HL-60 (cell line): ENCODE results near the gene TOX3.

ENCODE experiments used
- GABPA ChIP-seq: IDR thresholded peaks from 2 replicates; pipeline ENCODE4 v1.6.1; 2012; ENCODE audit warnings: low read depth
- POLR2AphosphoS5 ChIP-seq: IDR thresholded peaks from 2 replicates; pipeline ENCODE4 v1.6.1; 2012; ENCODE audit warnings: low read depth
- SPI1 ChIP-seq: IDR thresholded peaks from 2 replicates; pipeline ENCODE4 v1.6.1; 2012; ENCODE audit warnings: low read depth, mild to moderate bottlenecking, borderline replicate concordance
- TF ChIP-seq, protein P1 (sequence below): IDR thresholded peaks from one replicate; pipeline ENCODE4 v1.5.1; 2011; ENCODE audit warnings: low read length, control low read depth, inconsistent platforms; ENCODE audit not compliant: insufficient read depth
- TF ChIP-seq, protein P2 (sequence below): IDR thresholded peaks from 2 replicates; pipeline ENCODE4 v1.6.1; 2012; ENCODE audit warnings: low read depth; ENCODE audit not compliant: insufficient replicate concordance

DNA sequence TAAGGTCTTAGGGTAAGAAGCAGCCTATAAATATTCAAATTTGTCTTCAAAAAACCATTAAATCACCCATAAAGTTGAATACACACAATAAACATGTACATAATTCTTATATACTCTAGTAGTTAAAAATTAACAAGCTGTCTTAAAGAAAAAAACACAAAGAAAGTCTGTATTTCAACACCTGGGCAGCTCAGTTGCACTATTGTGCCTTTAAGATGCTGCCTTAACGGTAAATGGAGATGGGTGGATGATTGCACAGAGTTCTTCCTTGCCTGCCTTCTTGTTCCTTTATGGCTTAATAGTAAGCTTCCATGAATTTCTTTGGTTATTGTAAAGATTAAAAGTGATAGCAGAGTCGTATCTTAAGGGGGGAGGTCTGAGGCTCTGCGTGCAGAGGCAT lies 105.1 kb downstream of the TOX3 start:
- TF ChIP-seq, protein P1, sequence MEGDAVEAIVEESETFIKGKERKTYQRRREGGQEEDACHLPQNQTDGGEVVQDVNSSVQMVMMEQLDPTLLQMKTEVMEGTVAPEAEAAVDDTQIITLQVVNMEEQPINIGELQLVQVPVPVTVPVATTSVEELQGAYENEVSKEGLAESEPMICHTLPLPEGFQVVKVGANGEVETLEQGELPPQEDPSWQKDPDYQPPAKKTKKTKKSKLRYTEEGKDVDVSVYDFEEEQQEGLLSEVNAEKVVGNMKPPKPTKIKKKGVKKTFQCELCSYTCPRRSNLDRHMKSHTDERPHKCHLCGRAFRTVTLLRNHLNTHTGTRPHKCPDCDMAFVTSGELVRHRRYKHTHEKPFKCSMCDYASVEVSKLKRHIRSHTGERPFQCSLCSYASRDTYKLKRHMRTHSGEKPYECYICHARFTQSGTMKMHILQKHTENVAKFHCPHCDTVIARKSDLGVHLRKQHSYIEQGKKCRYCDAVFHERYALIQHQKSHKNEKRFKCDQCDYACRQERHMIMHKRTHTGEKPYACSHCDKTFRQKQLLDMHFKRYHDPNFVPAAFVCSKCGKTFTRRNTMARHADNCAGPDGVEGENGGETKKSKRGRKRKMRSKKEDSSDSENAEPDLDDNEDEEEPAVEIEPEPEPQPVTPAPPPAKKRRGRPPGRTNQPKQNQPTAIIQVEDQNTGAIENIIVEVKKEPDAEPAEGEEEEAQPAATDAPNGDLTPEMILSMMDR: no peak
- TF ChIP-seq, protein P2, sequence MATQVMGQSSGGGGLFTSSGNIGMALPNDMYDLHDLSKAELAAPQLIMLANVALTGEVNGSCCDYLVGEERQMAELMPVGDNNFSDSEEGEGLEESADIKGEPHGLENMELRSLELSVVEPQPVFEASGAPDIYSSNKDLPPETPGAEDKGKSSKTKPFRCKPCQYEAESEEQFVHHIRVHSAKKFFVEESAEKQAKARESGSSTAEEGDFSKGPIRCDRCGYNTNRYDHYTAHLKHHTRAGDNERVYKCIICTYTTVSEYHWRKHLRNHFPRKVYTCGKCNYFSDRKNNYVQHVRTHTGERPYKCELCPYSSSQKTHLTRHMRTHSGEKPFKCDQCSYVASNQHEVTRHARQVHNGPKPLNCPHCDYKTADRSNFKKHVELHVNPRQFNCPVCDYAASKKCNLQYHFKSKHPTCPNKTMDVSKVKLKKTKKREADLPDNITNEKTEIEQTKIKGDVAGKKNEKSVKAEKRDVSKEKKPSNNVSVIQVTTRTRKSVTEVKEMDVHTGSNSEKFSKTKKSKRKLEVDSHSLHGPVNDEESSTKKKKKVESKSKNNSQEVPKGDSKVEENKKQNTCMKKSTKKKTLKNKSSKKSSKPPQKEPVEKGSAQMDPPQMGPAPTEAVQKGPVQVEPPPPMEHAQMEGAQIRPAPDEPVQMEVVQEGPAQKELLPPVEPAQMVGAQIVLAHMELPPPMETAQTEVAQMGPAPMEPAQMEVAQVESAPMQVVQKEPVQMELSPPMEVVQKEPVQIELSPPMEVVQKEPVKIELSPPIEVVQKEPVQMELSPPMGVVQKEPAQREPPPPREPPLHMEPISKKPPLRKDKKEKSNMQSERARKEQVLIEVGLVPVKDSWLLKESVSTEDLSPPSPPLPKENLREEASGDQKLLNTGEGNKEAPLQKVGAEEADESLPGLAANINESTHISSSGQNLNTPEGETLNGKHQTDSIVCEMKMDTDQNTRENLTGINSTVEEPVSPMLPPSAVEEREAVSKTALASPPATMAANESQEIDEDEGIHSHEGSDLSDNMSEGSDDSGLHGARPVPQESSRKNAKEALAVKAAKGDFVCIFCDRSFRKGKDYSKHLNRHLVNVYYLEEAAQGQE: no peak
- TF ChIP-seq POLR2AphosphoS5: no peak
- TF ChIP-seq SPI1: no peak
- TF ChIP-seq GABPA: no peak
